Measurements from ENCODE around the gene PTDSS2. TPM values are rescaled to one million over a fixed set of nuclear protein-coding genes. Genes with fewer than 3 reads are reported as not detected.

Gene PTDSS2
- total and polyA plus RNA-seq, 10 of the 15 experiments (the other 5 are each of a cell fraction or from before 2014, with no cell fraction given) = 0.39 to 21.1 (median 10.8) TPM

GRCh38 chr11:456533-456932 is 6.5 kb downstream of the PTDSS2 start:
- TF ChIP-seq EED (IDR thresholded peaks at IDR 0.05; ENCODE audit: low read depth) (peak; percentile 52; the same call in 1 of the 2 replicates), RAD21 (IDR thresholded peaks at IDR 0.05; ENCODE audit: insufficient read depth, low read depth, low read length) (0 out of 2 replicates have a peak, but pooled peaks have one; percentile 9), BHLHE40 (IDR thresholded peaks at IDR 0.05; ENCODE audit: borderline replicate concordance in 1 of 2, low read depth in 2 of 2, low read length in 1 of 2) (0 out of 4 replicates have a peak, but pooled peaks of 1 of the 2 experiments have one; percentile 12), CBFB (IDR thresholded peaks at IDR 0.05; ENCODE audit: low read depth) (0 out of 2 replicates have a peak, but pooled peaks have one; percentile 42), RUNX3 (IDR thresholded peaks at IDR 0.05; ENCODE audit: low read length) (peak; percentile 94), TAF1 (IDR thresholded peaks at IDR 0.05; ENCODE audit: borderline replicate concordance, low read depth, low read length) (no peak), CUX1 (IDR thresholded peaks at IDR 0.05; ENCODE audit: insufficient replicate concordance, low read depth, low read length) (peak; percentile 15), IKZF2 (IDR thresholded peaks at IDR 0.05) (peak; percentile 29 to 43; a peak in 1 of 4 replicates), HSF1 (IDR thresholded peaks at IDR 0.05; ENCODE audit: low read depth, low read length) (no peak), POU2F2 (IDR thresholded peaks at IDR 0.05; ENCODE audit: borderline replicate concordance, low read depth, low read length) (peak; percentile 64; the same call in 1 of the 3 replicates), ZSCAN29 (IDR thresholded peaks at IDR 0.05) (no peak)
- TF ChIP-seq, protein P1, sequence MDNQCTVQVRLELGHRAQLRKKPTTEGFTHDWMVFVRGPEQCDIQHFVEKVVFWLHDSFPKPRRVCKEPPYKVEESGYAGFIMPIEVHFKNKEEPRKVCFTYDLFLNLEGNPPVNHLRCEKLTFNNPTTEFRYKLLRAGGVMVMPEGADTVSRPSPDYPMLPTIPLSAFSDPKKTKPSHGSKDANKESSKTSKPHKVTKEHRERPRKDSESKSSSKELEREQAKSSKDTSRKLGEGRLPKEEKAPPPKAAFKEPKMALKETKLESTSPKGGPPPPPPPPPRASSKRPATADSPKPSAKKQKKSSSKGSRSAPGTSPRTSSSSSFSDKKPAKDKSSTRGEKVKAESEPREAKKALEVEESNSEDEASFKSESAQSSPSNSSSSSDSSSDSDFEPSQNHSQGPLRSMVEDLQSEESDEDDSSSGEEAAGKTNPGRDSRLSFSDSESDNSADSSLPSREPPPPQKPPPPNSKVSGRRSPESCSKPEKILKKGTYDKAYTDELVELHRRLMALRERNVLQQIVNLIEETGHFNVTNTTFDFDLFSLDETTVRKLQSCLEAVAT (IDR thresholded peaks at IDR 0.05) = no peak
- Histone ChIP-seq H2AFZ (ENCODE audit: control insufficient read depth, low read depth, low read length) (no peak overlapping the region), H4K20me1 (ENCODE audit: control insufficient read depth, insufficient read depth) (no peaks in the 10 kb centered on the region), H3K27me3 (replicated peaks in 1 of 2; ENCODE audit: control insufficient read depth in 2 of 2, insufficient read depth in 2 of 2, low read length in 1 of 2) (no peaks in the 10 kb centered on the region), H3K27ac (ENCODE audit: control insufficient read depth, insufficient read depth) (peak overlapping the region; percentile 68), H3K4me1 (ENCODE audit: control insufficient read depth, insufficient read depth, low read length) (peaks cover 18% of the 10 kb centered on the region), H3K9me3 (replicated peaks; ENCODE audit: control insufficient read depth, insufficient read depth, low read length) (no peaks in the 10 kb centered on the region), H3K4me3 (peak overlapping the region; percentile 54; the same call in 1 of the 2 replicates), H3K36me3 (ENCODE audit: control insufficient read depth in 2 of 2, insufficient read depth in 2 of 2, low read length in 1 of 2) (peaks cover 2 to 6% of the 10 kb centered on the region in 2 experiments), H3K4me2 (ENCODE audit: control insufficient read depth, insufficient read depth) (peak overlapping the region; percentile 87), H3K9ac (ENCODE audit: control insufficient read depth, insufficient read depth, low read length) (no peak overlapping the region), H3K79me2 (ENCODE audit: control insufficient read depth, insufficient read depth, low read length) (peaks cover under 1% of the 10 kb centered on the region)
- FAIRE-seq = peak; percentile 27
- 2% methylated on average over 7 of the region's 7 CpGs for WGBS (ENCODE audit: insufficient coverage, insufficient replicate concordance, low lambda C conversion rate, missing lambda C conversion rate)
- RAD21 ChIA-PET (ENCODE audit: unreplicated experiment) = no interaction called here
- no TSS peak for BruUV-seq (replicated peaks)
- POLR2A ChIA-PET = interaction anchor here (0.6 to 1.0 kb wide), 3 partner anchors 16 to 126 kb away, joined by 3 read pairs; no protein-coding TSS in a partner anchor
- no peak for DNase-seq (ENCODE audit: low read depth, low spot score)
- SMC1A ChIA-PET (ENCODE audit: uncharacterized antibody, unreplicated experiment) = interaction anchor here (0.6 to 1.5 kb wide), 2 partner anchors 13 to 47 kb away, joined by 3 to 4 read pairs; no protein-coding TSS in a partner anchor
- peak; percentile 87 for ATAC-seq
- in situ Hi-C loops (cut with MboI) = no loop called here
- intact Hi-C loops (cut with micrococcal nuclease; ENCODE audit: unreplicated experiment) = no loop called here
- CTCF ChIA-PET = interaction anchor here (0.6 to 2.4 kb wide), 4 partner anchors 8 to 231 kb away, joined by 3 to 9 read pairs (median 4); no protein-coding TSS in a partner anchor

Data from GM12878 (cell line).